Colon (tissue), 2 donors: ENCODE measurements around the gene CNTNAP1.

Experiments used
- FAIRE-seq: peaks from 2 replicates; lab custom pipeline; 2012; peaks lifted over from hg19 to GRCh38; lab: Jason Lieb, UNC
- donor health status: control.
- donor health status: control.

The CNTNAP1 gene

DNA sequence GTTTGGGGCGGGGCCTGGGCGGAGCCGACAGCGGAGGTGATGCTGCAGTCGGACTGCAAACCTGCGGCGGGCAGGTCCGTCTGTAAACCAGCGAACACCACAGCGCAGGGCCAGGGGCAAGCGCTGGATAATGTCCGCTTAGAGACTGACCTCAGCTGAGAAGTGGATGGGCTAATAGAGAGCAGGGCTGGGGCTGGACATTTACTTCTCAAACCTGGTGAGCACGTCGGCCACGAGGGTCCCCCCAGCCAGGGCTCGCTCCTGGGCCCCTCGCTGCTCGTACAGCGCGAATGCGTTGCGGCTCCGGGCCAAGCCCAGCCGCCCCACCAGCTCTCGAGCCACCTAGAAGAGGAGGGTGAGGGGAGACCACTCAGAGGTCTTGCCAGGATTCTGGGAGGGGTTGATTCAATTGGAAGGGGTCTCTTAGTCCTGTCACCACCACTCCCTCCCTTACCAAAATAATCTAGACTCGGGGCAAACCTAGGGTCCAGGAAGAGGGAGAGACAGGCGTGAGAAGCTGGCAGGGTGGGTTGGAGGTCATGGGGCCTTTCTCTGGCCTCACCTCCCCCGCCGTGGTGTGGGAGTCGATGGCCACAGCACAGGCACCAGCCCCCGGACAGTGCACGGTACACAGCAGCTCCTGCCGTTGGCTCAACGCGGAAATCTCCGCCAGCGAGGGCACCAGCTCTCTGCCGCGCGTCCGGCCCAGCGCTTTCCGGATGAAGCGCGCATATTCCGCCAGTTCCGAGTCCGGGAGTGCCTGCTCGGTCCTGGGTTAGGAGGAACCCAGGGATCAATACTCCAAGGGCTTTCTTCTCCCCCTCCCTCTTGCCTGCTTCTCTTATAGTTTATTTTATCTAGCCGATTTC lies 11.3 kb upstream of the CNTNAP1 start:
- no peak for FAIRE-seq

DNA sequence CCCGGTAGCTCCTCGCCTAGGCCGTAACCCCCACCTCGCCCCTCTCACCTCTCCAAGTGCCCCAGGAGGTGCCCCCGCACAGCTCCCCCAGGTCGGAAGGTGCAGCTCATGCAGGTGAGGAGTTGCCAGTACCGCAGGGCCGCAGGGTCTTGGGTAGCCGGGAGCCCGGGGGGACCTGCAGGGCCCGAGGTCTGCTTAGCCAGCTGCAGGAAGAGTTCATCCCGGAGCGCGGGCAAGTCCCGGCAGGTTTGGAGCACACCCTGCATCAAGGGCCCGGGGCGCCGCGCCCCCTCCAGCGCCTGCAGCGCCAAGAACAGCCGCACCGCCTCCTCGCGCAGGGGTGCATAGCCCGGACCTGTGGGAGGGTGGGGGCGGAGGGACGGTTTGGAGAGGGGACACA lies 10.3 kb upstream of the CNTNAP1 start:
- no peak for FAIRE-seq

DNA sequence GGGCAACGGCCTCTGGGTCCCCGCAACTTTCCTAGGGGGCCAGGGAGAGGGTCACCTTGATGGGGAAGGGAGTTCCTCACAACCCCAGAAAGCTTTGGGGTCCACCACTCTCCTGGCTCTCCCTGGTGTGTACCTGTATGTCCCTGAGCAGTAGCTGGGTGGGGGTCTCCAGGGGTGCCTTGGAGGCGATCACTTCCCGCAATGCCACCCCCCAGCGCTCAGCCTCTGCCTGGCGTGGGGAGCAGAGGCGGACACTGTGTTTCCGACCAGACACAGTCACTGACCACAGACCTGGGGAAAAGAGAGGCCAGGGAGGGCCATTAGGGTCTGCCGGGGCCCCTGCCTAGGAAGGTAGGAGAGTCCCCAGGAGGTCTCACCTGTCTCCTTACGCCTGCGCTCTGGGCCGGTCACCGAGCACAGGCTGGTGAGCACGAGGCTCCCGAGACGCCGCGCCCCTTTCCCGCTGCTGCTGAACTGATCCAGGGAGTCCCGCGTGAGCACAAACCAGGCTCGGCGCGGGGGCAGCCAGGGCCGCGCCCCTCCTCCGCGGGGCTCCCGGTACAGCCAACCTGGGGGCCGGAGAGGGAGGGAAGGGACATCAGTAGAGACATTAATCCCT lies 9.0 kb upstream of the CNTNAP1 start:
- no peak for FAIRE-seq

DNA sequence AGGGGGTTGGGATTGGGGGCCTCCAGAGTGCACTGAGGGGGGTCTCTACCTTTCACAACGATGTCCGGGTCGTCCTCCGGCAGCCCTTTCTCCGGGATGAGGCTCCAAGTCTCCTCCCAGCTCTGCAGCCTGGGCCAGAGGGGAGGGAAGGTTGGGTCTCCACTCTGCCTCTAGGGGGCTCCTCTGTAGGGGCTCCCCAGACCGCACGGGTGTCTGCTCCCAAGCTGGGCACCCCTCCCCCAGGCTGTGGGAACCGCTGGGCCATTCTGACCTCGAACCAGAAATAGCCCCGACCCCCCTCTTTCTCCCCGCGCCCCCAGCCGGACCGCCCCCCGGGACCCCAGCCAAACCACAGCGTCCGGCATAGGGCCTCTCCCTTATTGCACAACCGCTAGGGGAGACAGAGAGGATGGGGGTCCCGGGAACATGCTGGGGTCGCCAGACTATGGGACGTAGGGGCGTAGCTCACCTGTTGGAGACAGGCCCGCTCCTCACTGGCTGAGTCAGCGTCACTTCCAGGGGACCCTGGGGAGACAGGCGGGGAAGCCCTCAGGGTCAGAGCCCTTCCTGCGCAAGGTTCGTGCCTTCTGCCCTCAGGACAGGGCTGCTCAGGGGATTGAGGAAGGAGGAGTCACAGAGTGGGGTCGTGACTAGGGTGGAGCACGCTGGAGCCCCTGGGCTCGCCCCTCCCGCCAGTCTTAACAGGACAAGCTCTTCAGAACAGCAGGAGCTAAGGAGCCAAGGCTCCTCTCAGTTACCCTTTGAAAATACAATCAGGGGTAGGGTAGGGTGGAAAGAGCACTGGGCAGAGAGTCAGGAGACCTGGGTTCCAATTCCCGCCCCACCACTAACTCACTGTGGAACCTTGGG lies 8.2 kb upstream of the CNTNAP1 start:
- no peak for FAIRE-seq

DNA sequence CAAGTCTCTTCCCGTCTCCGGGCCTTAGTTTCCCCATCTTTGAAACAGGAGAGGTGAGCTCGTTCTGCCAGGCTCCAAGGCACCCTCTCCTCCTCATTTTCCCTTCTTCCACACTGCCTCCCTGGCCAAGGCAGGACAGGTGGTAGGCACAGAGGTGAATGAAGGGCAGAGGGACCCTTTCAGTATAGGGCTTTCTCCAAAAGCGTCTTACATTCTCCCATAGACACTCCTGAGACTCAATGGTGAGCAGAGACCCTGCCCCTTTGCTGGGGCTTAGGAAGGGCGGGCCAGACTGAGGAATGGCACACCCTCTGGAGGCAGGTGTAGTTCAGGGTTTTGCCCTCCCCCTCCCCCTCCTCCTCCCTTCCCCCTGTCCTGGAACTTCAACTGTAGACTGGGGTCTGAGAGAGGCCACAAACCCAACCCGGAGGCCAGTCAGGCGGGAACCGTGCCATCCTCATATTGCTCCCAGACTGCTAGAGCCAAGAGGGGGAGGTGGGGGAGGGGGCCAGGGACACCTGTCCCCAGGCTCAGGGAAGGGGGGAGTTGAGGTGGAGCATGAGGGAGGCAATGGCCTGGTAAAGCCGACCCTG lies 7.5 kb upstream of the CNTNAP1 start:
- no peak for FAIRE-seq

DNA sequence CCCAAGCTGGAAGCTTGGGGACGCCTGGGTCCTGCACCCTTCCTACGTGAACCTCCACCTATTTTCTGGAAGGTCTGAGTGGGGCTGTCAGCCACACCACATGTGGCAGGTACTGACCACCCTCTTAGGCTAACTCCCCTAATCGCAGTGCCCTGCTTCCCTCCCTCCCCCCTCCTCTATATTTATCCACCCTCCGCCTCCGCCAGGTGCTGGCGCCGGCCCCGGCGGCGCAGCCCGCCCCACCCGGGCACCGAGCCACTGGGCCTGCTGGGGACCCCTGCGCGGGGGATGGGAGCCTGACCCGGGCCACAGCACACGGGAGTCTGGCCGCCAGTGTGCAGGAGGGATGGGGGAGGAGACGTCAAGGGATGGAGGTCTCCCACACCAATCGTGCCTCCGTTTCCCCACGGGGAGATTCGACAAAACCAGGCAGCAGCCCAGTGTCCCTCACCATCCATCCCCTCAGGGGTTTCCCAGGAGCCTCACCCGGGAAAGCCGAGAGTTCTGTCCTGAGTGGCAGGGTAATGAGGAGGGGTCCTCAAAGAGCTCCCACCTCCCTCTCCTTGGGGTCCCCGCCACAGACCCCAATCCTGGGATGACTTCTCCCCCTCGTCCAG lies 6.9 kb upstream of the CNTNAP1 start:
- no peak for FAIRE-seq

DNA sequence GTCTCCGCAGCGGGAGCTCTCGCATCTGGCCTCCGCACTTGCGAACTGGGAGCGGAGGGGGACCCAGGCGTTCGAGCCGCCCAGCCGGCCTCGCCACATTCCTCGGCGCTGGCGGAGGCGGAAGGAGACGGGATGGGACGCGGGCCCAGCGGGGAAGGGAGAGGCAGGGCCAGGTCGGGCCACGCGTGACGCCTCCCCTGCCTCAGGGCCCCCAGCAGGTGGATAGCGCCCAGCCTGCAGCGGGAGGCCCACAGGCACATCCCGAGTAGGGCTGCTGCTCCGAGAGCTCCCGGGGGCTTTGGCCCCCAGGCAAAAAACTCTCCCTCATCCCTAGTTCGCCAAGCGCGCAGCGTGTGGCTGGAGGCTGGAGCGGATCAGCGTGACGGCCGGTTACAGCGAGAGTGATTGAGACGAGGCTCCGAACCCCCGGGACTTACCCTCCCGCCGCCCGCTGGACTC lies 6.3 kb upstream of the CNTNAP1 start:
- no peak for FAIRE-seq

DNA sequence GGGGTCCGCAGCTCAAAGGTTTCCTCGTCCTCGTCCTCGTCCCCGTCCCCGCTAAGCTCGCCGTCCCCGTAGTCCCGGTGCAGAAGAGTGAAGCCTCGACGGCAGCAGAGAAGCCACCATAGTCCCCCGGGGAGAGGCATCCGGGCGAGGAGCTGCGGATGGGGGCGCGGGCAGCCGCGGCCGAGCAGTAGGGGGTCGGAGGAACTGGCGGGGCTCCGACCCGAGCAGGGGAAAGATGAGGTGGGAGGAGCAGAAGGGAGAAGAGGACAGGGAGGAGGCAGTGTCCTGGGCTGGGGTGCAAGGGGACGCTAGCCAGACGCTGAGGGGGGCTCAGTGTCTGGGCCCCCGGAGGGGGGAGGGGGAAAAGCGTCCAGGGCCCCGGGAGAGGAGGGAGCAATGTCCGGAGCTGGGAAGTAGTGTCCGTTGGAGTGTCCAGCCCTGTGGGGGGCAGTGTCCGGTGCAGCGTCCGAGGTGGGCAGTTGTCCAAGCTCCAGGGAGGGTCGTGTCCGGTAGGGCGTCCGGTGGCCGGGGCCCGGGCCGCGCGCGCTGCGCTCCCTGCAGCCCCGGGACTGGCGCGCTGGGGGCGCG lies 5.8 kb upstream of the CNTNAP1 start, which contains the start of gene PLEKHH3:
PLEKHH3 (minus strand) TSS at position 571 of the 588 bp plus-strand sequence; CDS start at position 140, 431 bp downstream.
- FAIRE-seq = no peak

DNA sequence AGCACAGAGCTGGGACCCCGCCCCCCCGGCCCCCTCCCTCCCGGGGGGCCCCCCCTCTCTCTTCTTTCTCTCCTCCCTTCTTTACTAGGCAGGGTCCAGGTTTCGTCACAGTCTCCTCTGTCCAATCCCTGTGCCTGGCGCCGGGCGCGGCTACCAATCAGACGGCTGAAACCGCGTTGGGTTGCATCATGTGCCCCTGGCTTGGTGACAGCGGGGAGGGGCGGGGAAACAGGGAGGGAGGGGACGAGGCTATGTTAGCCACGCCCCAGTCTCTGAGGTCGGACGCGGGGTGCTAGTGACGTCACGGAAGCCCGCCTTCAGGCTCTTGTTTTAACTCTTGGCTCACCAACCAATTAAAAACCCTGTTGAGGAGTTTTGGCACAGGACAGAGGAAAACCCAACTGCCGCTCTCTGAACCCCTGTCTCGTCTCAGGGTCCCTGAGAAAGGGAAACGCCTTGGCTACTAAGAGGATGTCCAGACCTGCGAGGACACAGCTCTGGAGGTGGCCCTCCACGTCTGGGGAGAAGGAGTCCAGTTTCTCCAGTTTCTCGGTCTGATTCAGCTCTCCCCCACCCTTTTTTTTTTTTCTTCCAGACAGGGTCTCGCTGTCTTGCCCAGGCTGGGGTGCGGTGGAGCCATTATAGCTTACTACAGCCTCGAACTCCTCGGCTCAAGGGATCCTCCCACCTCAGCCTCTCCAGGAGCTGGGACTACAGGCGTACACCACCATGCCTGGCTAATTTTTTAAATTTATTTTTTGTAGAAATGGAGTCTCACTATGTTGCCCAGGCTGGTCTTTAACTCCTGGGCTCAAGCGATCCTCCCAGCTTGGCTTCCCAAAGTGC lies 5.1 kb upstream of the CNTNAP1 start:
- FAIRE-seq = peak; percentile 33

DNA sequence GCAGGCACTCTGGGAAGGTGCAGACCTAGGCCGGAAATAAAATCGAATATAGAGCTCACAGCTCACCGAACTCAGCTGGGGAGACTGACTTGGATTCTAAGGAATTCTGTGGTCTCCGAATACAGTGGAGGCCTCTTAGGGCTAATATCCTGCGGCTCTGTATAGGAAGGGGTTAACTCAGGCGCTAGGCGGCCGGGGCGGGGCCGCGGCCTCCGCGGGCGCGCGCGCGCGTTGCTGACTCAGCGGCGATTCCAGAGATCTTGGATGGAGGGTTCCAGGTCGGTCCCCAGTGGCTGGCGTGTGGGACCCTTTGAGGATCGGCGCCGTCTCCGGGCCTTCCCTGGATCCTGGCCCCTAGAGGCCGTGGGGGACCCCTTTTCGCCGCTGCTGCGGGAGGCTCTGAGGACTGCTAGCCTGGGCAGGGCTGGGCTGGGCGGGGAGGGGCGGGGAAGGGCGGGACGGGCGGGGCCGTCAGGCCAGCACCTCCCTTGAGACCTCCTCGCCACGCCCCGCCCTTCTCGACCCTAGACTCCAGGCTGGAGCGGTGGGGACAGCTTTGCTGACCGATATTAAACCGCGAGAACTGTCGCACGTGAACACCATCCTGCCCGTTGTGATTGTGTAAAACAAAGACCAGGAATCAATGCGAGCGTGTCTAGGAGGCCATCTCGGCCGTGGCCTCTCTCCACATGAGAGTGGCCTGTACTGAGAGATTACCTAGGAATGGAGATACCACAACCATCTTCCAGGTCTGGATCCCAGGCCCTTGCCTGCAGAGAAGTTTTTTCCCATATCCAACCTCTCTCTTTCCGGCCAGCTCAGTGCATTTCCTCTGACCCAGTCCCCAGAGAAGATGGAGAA lies 4.2 kb upstream of the CNTNAP1 start:
- FAIRE-seq = no peak

DNA sequence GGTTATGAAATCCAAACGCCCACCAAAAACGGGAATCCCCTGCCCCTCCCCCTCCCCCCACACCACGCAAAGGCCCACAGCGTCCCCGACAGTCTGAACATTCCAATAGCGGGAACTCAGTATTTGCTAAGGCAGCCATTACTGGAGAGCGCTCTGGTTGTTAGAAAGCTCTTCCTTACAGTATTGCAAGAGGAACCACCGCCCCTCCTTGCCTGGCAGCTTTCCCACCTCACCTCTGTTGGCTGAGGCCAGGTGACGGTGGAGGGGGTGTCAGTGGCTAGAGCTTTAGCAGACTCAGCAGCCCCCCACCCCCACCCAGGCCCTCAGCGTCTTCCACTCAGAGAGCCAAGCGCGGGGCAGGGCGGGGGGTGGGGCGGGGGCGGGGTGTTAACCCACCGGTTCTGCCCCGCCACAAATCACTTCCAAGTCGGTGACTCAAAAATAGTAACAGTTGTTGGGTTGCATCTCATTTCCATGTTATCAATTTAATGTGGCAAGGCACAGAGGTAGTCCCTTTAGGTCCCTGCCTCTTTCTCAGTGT lies 3.3 kb upstream of the CNTNAP1 start:
- FAIRE-seq = no peak

DNA sequence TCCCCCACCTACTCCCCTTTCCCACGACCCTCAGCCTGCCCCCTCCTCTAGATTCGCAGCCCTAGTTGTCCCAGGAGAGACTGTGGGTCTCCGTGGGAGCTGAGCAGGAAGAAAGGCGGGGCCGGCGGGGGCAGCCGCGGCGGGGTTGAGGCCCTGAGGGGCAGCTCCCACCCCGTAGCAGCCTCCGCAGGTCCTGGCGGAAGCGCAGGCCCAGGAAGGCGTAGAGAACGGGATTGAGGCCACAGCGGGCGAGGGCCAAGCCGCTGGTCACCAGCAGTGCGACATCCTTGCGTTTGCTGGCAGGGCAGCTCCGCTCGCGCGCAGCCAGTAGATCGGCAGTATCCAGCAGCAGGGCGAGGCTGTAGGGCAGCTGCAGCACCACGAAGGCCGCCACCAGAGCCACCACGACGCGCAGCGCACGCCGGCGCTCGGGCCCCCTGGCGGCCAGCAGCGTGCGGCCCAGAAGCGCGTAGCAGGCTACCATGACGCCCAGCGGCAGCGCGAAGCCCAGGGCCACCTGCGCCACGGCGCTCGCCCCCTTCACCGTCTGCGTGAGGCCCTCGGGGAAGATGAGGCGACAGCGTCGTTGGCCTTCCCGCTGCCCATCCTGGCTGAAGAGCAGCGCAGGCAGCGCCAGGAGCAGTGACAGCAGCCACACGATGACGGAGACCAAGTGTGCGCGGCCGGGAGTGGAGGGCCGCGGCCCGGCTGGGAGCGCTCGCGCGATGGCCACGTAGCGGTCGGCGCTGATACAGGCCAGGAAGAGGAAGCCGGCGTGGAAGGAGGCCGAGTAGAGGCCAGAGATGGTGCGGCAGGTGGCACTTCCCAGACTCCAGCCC lies 2.6 kb upstream of the CNTNAP1 start:
- FAIRE-seq = no peak

DNA sequence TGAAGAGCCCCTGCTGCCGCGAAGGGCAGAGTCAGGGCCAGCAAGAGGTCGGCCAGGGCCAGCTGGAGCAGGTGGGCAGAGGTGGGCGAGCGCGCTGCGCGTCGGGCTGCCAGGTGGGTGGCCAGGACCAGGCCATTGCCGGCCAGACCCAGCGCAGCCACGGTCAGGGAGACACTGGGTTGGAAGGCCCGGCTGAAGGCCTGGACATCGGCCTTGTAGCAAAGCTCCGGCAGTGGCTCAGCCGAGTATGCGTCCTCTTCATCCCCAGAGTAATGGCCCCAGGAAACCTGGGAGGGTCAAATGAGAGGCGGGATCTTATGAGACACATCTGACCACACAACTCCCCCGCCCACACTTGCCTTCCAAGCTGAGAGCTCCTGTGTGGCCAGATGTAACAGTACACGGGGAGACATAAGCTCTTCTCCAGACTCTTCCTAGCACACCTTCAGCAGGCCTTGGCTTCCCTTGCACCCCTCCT lies 2.0 kb upstream of the CNTNAP1 start:
- FAIRE-seq = no peak

DNA sequence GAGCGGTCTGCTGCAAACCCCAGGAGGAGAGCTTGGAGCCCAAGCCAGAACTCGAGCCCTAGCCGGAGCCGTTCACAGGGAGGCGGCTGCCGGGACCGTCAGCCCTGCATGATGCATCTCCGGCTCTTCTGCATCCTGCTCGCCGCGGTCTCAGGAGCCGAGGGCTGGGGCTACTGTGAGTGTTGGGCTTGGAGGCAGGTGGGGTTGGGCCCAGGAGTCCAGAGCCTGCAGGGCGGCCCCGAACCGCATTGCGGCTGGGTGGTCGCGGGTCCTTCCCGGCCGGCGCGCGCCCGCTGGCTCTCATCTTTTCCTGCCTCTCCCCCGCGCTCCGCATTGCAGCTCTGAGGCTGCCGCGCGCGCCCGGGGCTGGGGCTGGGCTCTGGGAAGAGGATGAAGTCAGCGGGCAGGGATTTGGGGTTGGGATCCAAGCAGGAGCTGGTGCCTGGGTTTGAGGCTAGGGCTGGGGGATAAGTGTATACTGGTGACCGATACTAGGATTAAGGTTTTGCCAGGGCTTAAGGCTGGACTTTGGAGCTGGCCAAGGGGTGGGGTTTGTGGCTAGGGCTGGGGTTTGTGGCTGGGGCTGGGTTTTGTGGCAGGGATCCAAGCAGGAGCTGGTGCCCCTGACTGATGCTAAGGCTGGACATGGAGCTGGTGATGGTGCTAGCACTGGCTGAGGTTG lies 532 bp downstream of the CNTNAP1 start:
- no peak for FAIRE-seq

DNA sequence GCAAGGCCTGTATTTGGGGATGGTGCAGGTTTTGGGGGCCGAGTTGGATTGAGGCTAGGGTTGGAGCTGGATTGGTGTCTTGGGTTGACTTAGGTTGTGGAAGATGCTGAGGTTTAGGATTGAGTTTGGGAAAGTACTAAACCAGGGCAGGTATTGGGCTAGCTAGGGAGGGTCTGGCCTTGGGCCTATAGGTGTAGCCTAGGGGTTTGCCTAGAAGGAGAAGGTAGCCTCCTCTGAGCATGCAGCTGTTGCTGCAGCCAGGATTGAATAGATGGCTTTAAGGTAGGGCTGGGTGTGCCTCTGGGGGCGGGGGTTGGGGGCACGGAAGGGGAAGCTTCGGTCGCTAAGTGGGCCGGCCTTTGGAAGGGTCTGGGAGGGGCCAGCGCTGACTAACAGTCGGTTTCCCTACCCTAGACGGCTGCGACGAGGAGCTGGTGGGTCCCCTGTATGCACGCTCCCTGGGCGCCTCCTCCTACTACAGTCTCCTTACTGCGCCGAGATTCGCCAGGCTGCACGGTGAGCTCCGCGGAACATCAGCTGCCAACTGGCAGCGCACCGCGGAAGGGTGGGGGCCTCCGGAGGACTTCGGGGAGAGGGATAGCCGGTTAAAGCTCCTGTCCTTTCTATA lies 1.2 kb downstream of the CNTNAP1 start:
- no peak for FAIRE-seq

DNA sequence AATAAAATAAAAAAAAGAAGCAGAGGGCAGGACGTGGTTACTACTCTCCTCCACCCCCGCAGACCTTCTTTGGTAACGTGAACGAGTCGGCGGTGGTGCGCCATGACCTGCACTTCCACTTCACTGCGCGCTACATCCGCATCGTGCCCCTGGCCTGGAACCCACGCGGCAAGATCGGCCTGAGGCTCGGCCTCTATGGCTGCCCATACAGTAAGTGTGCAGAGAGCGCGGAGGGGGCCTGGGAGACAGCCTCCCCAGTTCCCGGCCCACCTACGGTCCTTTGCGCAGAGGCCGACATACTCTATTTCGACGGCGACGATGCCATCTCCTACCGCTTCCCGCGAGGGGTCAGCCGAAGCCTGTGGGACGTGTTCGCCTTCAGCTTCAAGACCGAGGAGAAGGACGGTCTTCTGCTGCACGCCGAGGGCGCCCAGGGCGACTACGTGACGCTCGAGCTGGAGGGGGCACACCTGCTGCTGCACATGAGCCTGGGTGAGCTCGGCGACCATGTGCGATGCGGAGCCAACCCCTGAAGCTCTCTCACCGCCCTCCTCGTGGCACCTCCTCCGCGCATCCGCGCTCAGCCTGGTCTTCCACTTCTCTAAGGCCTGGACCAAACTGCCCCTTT lies 2.7 kb downstream of the CNTNAP1 start:
- FAIRE-seq = no peak
